HEK293T (cell line): ENCODE data around the gene ZC3H4.

Experiments used
- CTBP1 ChIP-seq: fragments of 450-650 bp; IDR thresholded peaks from 2 replicates; pipeline ENCODE4 v1.6.1; 2016; ENCODE audit warnings: borderline replicate concordance
- ELF4 ChIP-seq: fragments of 450-650 bp; IDR thresholded peaks from 2 replicates; pipeline ENCODE4 v1.6.1; 2017; ENCODE audit warnings: antibody characterized with exemption
- FOXA1 ChIP-seq: fragments of 450-650 bp; IDR thresholded peaks from 2 replicates; pipeline ENCODE4 v1.6.1; 2016; ENCODE audit warnings: mild to moderate bottlenecking
- FOXM1 ChIP-seq: fragments of 450-650 bp; IDR thresholded peaks from 2 replicates; pipeline ENCODE4 v1.6.1; 2017; ENCODE audit warnings: mild to moderate bottlenecking, borderline replicate concordance
- HDGF ChIP-seq: fragments of 450-650 bp; IDR thresholded peaks from 2 replicates; pipeline ENCODE4 v1.6.1; 2017; ENCODE audit warnings: antibody characterized with exemption, borderline replicate concordance
- SP1 ChIP-seq: fragments of 450-650 bp; IDR thresholded peaks from 2 replicates; pipeline ENCODE4 v1.6.1; 2017

- TF ChIP-seq FOXA1 (no peak), FOXM1 (no peak), ELF4 (no peak), HDGF (no peak), CTBP1 (no peak), SP1 (no peak)
Observed at GRCh38 chr19:47040869-47041268, 72.7 kb downstream of the ZC3H4 start.
